NCI-H82 treated with DMSO at 0.1 percent for 48 hours (cell line): ENCODE measurements around the gene PLEKHM3.
"Not testable (repeated sequence)": the region's sequence is repeated elsewhere in the genome, so short reads cannot be mapped to it uniquely, and the experiment has no call there.

Experiments
- DNase-seq: peaks from one replicate; lab custom pipeline; 2025; ENCODE audit not compliant: unreplicated experiment; lab: John Stamatoyannopoulos, UW

PLEKHM3 gene

GRCh38 chr2:207951734-207952470, 73.4 kb downstream of the PLEKHM3 start:
- DNase-seq: no peak

- no peak for DNase-seq
Observed at GRCh38 chr2:207950761-207951114, 74.6 kb downstream of the PLEKHM3 start.

- no peak for DNase-seq
Observed at GRCh38 chr2:207950063-207950760, 75.1 kb downstream of the PLEKHM3 start.

GRCh38 chr2:207949245-207949644, 76.1 kb downstream of the PLEKHM3 start:
- DNase-seq: not testable (repeated sequence)

- no peak for DNase-seq
Observed at GRCh38 chr2:207944979-207945600, 80.2 kb downstream of the PLEKHM3 start.

- DNase-seq: no peak
Observed at GRCh38 chr2:207944334-207944733, 81.0 kb downstream of the PLEKHM3 start.

GRCh38 chr2:207939342-207940108, 85.8 kb downstream of the PLEKHM3 start:
- DNase-seq: no peak

GRCh38 chr2:207938886-207939285, 86.4 kb downstream of the PLEKHM3 start:
- no peak for DNase-seq

GRCh38 chr2:207938415-207938814, 86.9 kb downstream of the PLEKHM3 start:
- peak; percentile 22 for DNase-seq

- DNase-seq: no peak
Observed at GRCh38 chr2:207937823-207938222, 87.5 kb downstream of the PLEKHM3 start.

GRCh38 chr2:207937253-207937652, 88.1 kb downstream of the PLEKHM3 start:
- DNase-seq: no peak

GRCh38 chr2:207936380-207936779, 88.9 kb downstream of the PLEKHM3 start:
- no peak for DNase-seq

- DNase-seq: no peak
Observed at GRCh38 chr2:207935991-207936370, 89.3 kb downstream of the PLEKHM3 start.

- DNase-seq: no peak
Observed at GRCh38 chr2:207935121-207935990, 90.0 kb downstream of the PLEKHM3 start.

- DNase-seq: no peak
Observed at GRCh38 chr2:207934720-207935119, 90.6 kb downstream of the PLEKHM3 start.

- DNase-seq: no peak
Observed at GRCh38 chr2:207933396-207934065, 91.8 kb downstream of the PLEKHM3 start.

GRCh38 chr2:207932106-207932505, 93.2 kb downstream of the PLEKHM3 start:
- no peak for DNase-seq

GRCh38 chr2:207930747-207931146, 94.6 kb downstream of the PLEKHM3 start:
- no peak for DNase-seq

GRCh38 chr2:207929923-207930322, 95.4 kb downstream of the PLEKHM3 start:
- DNase-seq: no peak

- DNase-seq: peak; percentile 29
Observed at GRCh38 chr2:207928079-207928478, 97.2 kb downstream of the PLEKHM3 start.
